NCI-H446 treated with DMSO at 0.1 percent for 48 hours (cell line): ENCODE results near the gene SULF2.

Experiments used
- DNase-seq: peaks from one replicate; lab custom pipeline; 2025; lab: John Stamatoyannopoulos, UW

SULF2 gene

DNA sequence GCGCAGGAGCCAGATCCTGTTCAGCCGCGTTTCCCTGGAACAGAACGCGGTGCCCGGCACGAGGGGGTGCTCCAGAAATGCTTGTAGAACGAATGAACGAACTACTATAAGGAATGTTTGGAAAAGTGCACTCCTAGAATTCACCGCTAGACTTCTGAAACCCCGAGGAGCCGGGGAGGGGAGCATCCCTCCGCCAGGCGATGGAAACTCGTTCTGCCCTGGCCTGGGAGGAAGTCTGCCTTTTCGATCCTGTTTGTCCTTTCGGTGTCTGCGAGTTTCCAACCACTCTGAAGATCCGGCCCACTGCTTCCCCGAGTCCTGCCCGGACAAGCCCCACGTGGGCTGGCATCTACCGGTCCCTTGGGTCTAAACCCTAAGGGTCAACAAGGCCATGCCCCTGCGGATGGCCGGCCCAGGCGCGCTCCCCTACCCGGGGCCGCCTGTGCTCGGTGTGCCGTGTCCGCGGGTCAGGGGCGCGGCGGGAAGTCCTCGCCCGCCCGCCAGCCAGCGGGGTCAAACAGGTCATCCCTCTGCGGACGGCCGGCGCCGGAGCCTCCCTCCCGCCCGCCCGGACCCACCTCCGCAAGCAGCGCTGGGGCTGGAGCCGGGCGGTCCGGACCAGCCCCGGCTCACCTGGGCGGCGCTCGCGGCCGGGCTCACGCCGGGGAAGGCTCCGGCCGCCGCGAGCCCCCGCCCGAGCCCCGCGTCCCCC lies 526 bp downstream of the SULF2 start:
- no peak for DNase-seq

DNA sequence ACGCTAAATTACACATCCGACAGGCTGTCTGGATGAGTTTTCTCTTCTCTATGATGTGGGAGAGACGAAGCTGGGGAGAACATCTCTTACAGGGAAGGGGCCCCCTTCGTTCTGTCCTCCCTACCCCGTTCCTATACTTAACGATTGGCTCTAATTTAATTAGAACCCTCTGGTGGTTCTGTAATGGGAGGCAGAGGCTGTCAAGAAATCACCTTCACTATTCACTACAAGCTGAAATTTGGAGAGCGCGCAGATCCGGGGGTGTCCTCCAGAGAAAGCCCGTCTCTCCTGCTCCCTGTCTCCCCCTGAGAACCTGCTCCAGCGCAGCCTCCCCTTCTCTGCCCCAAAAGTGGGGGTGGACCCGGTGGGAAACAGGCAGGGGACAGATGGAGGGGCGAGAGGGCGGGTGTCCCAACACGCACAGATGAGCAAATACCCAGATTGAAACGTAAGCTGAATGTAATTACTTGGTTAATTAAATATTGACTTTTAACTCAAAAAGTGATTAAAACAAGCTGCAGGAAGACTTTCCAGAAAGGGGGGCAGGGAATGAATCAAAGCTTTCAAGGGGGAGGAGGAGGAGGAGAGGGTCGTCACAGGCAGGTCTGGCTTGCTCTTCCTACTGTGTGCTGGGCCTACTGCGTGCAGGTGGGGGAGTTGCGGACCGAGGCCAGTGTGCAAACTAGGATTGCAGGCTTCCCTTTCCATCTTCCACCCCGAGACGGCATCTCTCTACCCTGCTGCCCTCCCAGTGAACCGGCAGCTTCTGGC lies 1.3 kb downstream of the SULF2 start:
- DNase-seq, result no peak

DNA sequence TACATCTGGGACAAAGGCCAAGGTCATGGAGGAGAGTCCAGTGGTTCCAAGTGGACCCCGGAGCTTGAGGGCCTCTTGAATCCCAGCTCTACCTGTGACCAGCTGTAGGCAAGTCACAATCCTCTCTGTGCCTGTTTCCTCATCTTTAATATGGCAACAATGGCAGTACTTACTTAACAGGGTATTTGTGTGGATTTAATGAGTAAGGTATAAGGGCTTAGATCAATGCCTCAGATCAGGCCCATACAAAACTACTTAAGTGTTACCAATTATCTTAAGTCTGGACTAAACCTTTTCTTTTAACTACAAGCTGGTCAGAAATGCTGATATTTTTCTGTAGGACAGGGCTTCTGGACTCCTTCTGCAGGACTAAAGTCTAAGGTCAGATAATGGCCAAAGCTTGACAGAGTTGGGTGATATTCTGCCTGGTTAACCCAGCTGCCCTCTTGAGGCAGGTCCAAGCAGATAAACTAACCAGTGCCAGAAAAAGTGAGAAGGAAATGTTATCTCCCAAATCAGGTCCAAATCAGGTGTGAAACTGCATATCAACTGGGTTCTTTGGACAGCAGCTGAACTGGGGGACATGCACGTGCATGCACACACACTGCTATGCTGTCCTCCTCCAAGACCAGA lies 2.2 kb downstream of the SULF2 start:
- no peak for DNase-seq

DNA sequence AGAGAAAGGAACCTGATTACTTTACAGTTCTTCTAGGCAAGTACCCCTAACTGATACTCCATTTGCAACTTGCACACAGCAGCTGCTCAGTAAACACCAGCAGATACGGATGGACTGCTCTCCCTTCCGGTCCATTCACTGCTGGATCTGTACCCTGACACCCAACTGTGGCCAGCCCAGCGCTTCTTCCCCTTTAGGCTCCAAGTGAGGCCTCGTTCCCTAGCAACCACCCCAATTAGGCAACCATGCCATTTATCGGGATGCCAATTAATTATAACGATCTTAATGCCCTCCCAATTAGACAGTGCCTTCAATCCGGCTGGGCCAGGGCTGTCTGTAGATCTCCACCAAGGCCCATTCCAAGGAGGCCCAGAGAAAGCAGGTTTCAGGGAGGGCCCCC lies 3.2 kb downstream of the SULF2 start:
- no peak for DNase-seq

DNA sequence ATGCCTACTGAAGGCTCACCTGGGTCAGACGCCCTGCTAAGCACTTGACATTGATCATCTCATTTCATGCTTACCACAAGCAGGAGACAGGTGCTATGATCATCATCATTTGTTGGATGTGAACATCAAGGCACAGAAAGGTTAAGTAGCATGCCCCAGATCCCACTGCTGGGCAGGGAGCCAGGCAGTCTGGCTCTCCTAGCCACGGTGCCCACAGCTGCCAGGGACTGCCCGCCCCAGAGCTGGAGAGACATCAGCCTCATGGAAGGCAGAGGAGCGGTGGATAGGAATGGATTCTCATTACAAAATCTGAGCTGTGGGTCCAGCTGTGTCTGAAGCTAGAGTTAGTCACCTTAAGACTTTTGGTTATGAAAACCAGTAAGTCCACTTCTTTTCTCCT lies 3.6 kb downstream of the SULF2 start:
- DNase-seq, result no peak

DNA sequence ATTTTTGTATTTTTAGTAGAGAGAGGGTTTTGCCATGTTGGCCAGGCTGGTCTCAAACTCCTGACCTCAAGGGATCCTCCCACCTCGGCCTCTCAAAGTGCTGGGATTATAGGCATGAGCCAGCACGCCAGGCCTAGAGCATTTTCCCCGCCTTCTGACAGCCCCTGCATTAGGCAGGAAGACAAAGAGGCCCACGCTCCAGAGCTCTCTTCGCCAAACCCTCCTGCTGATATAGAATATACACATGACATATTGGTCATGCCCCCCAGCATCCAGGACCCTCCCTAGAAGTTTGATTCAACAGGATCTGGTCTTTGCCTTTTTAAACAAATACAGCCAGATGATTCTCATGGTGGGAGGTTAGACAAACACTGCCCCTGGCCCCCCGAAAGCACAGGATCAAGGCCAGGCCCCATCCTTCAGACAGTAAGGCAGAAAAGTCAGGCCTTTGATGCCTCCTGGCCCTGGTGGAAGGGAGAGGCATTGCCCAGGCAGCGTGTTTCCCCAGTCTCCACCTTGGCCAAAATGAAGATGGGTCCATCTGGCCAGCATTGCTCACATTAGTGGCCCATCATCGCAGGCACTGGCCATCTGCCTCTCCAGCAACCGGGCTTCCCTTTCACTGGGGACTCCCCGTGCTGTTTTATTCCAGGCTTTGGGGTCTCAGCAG lies 4.4 kb downstream of the SULF2 start:
- no peak for DNase-seq

DNA sequence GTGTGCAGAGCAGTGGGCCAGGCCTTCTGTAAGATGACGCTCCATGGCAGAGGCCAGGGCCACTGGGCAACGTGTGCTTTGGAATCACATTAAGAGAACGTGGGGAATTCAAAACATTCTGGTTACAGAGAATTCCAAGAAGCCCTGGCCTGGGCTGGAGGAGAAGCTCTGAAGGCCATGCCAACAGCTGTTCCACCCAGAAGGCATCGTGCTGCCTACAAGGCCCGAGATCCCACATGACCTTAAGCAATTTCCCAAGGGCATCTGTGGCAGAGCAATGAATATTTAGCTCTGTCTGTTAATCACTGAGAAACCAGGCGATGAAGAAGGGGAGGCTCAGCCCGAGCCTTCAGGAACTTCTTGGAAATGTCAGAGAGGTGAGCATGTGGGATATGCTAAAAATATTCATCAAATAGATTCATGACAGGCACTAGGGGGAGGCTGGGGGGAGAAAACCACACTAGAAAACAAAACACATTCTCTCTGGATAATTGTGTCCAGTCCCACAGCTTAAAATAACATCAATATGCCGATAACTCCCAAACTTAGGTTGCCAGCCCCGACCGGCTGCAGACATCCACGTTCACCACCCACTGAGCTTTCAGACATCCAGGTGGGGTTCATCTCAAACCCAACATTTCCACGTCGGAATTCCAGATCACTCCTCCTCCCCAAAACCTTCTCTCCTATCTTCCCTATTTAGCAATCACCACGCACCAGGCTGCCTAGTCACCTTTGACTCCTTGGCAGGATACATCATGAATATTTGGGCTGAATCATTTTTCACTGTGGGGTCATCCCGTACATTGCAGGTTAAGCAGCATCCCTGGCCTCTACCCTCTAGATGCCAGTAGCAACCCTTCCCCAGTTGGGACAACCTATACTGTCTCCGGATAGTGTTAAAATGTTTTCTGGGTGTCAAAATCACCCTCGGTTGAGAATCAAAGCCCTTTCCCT lies 6.6 kb downstream of the SULF2 start:
- no peak for DNase-seq

DNA sequence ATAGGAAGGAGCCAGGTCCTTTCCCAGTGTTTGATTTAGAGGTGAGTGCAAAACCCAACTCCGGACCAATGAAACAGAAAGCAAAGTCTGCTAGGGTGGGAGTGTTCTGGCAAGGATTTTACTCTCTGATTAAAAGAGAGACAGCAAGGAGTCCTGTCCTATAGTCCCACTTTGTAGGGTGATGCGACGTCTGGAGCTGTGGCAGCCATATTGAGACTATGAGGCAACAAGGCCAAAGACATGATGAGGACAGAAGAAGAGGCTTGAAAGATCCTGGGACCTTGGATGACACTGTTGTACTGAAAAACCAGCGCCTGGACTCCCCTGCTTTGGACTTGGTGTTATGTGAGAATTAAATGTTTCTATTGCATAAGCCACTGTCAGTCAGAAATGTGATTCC lies 8.1 kb downstream of the SULF2 start:
- DNase-seq, result no peak

DNA sequence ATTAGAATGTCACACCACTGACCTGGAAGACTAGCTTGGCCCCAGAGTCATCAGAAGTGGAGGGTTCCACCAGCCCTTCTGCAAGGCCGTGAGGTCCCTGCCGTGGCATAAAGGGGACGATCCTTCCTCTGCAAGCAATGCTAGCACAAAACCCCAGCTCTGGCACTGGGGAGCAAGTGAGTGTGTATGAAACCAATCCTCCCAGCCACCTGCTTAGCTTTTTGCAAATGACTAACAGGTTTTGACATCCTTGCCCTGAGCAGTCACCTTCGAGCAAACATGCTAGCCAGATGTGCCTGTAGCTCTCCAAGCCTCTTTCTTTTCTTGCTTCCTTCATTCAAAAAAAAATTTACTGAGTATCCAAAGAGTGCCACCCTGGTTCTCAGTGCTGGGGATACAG lies 8.6 kb downstream of the SULF2 start:
- no peak for DNase-seq

DNA sequence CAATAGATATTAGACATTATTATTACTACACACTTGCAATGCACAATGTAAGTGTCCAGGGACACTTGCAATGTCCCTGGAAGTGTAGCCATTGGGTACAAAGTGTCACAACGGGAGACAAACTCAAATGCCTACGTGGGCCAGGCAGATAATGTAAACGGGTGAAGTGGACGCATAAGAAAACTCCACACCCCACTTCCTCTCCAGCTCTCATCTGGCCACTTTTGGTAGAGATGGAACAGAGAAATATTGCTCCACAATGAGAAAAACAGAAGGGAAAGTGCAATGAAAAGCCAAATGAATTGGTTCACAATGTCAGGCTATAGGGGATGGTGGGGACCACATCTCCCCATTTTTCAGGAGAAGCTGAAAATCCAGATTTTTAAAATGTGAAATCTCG lies 9.4 kb downstream of the SULF2 start:
- DNase-seq, result no peak

DNA sequence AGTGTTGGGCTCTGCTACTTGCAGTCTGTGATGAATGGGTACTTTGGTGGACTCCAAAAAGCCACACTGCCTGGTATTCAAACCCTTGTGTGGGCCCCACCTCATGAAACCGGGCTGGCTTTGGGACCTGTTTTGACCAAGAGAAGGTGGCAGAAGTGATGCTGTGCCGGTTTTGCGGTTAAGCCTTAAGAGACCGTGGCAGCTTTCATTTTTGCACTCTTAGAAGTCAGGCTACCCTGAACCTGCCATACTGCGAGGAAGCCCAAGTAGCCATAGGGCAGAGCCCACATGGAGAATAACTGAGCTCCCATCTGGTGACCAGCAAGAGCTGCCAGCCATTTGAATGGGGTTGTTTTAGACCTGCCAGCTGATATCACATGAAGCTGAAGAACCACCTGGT lies 10.2 kb downstream of the SULF2 start:
- no peak for DNase-seq

DNA sequence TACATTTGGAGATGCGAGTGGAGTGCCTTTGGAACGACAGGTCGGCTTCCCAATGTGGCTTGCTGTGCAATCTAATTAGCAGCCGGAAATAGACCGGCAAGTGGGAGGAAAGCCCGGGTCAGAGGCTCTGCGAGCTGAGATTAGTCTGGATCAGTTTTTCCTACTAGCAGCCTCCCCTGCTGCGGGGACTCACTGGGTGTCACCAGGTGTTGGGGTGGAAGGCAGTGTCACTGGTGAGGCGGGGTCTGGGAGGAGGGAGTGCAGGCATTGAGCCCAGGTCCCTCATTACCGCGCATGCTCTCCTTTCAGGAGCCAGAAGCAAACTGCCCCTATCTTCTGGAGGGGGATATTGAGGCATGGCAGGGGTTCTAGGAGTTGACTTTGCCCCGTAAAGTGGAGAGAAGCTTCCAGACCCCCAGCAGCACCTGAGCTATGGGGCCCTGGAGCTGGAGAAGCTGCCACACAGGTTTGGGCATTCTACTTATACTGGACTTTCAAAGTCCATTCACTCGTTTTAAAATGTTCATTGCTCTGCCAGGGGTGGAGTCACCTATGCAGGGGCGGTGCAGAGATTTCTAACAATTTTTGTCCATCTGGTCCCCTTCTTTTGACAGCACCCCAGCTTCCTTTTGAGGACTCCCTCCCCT lies 11.0 kb downstream of the SULF2 start:
- DNase-seq, result no peak

DNA sequence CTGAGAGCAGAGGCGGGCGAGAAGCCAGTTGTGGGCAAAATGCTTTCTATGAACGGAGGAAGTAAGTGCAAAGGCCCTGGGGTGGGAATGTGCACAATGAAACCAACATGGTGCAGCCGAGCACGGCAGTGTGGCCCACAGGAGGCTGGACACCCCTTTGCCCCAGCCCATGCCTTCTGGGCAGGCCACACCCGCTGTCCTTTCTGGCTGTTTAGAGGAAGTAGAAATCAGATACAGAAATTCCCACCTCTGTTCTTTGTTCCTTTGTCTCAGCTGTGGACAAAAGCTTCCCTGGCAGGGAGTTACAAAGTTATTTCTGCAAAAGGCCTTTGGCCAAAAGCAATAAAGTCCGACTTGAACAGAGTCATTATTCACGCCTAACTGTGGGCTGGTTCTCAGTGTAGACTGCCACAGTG lies 11.9 kb downstream of the SULF2 start:
- DNase-seq, result no peak

DNA sequence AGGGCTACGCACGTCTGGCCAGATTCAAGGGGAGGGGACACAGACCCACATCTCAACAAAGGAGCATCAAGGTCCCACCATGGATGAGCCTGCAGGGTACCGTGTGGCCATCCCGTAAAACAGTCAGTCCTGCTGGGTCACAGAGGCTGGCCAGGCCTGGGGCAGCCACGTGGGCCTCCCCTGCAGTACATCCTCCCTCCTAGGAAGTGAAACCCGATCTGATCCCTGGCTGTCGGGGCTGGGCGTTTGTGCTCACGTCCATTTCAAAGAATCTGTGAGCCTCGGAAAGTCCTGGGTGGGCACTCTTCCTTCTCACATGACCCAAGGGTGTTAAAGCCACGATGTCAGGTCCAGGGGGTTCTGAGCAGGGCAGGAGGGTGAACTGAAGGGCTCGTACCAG lies 14.3 kb downstream of the SULF2 start:
- DNase-seq, result no peak

DNA sequence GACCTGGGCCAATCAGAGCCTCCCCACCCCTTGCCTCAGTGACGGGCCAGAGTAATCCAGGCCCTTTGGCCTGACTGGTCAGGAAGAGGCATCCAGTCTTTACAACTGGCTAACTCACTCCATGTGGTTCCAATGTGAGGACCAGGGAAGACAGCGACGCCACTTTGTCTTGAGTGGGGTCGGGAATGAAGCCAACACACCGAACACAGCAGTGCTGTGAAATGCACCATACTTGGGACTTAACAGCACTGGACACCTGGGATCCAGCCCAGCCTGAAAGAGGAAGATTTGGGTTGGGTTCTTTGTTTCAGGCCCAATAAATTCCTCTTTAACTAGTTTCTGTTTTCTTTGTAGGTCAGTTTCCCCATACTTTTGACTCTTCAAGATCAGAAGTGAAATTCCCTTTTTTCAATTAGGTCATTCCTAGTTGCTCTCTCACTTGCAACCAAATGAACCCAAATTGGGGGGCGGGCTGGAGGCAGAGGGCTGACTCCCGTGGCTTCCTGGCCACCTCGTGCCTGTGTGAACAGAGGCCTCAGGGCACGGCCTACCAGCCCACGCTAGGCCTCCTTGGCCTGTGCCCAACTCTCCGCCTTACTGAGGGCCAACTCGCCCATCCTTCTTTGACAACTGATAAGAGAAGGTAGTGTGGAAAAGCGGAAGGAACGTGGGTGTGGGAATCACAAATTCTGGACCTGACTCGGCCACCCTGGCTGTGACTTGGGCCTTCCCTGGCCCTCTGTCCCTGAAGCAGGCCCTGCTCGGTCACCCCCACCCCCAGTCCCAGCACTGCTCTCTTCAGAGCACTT lies 17.1 kb downstream of the SULF2 start:
- DNase-seq, result no peak

DNA sequence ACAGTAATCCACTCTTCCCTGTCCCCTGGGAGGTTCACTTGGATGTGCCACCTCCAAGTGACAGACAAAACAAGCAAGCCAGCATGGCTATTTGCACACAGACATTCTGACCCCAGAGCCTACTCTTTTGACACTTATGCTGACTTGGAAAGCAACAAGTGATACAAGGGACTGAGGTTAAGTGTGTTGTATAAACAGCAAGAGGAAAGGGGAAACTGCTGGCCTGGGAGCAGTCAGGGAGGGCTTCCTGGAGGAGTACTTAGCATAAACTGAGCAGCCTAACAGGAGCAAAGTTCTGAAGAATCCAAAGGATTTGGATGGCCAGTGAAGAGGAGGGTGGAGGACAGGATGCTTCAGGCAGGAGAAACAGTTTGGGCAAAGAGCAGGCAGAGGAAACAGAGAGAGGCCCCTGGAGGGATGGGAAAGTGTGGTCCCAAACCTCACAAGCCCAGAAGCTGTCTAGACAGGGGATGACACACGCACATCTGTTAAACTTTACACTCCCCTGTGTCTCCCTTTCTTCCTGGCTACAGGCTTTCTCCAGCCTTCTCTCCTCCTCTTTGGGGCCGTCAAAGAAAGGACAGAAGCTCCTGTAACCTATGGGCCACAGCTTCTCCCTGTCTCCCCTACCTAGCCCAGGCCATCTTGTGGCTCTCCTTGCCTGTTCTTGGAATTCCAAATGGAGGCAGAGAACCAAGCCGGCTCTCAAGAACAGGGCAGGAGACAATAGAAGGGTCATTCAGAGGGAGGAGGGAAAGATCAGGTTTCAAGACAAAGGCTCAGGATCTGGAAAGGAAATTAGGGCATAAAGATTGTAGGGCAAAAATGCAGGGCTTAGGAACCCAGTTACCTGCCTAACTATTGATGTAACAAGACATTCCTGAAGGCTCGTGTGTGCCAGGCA lies 19.3 kb downstream of the SULF2 start:
- no peak for DNase-seq

DNA sequence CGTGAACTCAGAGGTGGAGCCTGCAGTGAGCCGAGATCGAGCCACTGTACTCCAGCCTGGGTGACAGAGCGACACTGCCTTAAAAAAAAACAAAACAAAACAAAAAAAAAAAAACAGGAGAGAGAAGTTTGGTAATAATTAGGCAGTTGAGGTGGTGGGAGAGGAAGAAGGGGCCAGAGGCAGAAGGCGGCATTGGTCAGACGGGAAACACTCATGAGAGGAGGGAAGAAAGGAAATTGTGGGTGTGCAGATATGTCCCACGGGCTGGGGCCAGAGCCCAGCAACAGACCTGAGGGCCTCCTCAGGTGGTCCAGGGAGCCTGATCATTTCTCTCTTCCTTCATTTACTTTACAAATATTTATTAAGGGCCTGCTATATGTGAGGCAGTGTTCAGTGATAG lies 20.0 kb downstream of the SULF2 start:
- no peak for DNase-seq

DNA sequence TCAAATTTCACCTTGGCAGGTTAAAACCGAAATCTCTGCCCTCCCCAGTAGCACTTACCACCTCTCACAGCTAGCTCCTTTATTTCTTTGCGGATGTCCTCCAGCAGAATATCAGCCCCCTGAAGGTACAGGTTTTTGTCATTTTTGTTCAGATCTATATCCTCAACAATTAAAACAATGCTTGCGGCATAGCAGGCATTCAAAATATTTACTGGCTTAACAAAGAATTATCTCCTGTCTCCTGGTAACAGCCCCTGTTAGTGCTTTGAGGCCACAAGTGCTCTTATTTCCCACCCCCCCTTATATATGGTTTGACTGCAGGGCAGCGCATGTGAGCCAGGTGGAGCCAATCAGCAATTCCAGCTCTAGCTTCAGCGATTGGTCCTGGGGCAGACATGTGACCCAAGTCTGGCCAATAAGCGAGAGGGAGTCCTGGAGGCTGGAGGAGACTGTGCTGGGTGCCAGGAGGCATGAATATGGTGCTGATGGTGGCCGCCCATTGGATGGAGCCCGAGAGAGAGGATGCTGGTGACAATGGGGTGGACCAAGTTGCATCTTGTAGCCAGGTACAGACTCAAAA lies 21.0 kb downstream of the SULF2 start:
- DNase-seq, result no peak
